NCI-H1105 (cell line): ENCODE data around the gene EGFR.
"Not testable (repeated sequence)": the region's sequence is repeated elsewhere in the genome, so short reads cannot be mapped to it uniquely, and the experiment has no call there.

Experiments
- DNase-seq: peaks from one replicate; lab custom pipeline; 2025; lab: John Stamatoyannopoulos, UW

EGFR gene

GRCh38 chr7:55013851-55014250, 5.0 kb upstream of the EGFR start:
- DNase-seq: no peak

- no peak for DNase-seq
These were observed 2.6 kb upstream of the EGFR start for GRCh38 chr7:55016061-55016745.

GRCh38 chr7:55016746-55017090, 2.1 kb upstream of the EGFR start:
- DNase-seq: no peak

GRCh38 chr7:55017841-55018240, 976 bp upstream of the EGFR start:
- DNase-seq: no peak

- no peak for DNase-seq
These were observed 424 bp downstream of the EGFR start for GRCh38 chr7:55019191-55019690.

GRCh38 chr7:55019691-55020465, 1.1 kb downstream of the EGFR start:
- DNase-seq: peak; percentile 27

GRCh38 chr7:55020466-55020871, 1.7 kb downstream of the EGFR start:
- peak; percentile 34 for DNase-seq

GRCh38 chr7:55021053-55021452, 2.2 kb downstream of the EGFR start:
- DNase-seq: no peak

GRCh38 chr7:55022002-55022985, 3.5 kb downstream of the EGFR start:
- DNase-seq: no peak

- no peak for DNase-seq
These were observed 5.2 kb downstream of the EGFR start for GRCh38 chr7:55023841-55024505.

GRCh38 chr7:55024776-55025175, 6.0 kb downstream of the EGFR start:
- DNase-seq: no peak

GRCh38 chr7:55026086-55026790, 7.4 kb downstream of the EGFR start:
- DNase-seq: no peak

GRCh38 chr7:55026867-55027490, 8.2 kb downstream of the EGFR start:
- no peak for DNase-seq

- no peak for DNase-seq
These were observed 9.2 kb downstream of the EGFR start for GRCh38 chr7:55028011-55028410.

- no peak for DNase-seq
These were observed 11.5 kb downstream of the EGFR start for GRCh38 chr7:55030314-55030713.

GRCh38 chr7:55031075-55031474, 12.3 kb downstream of the EGFR start:
- DNase-seq: no peak

- no peak for DNase-seq
These were observed 13.4 kb downstream of the EGFR start for GRCh38 chr7:55032069-55032699.

GRCh38 chr7:55033236-55033846, 14.5 kb downstream of the EGFR start:
- DNase-seq: no peak

- DNase-seq: no peak
These were observed 16.0 kb downstream of the EGFR start for GRCh38 chr7:55034776-55035175.

GRCh38 chr7:55035410-55035809, 16.6 kb downstream of the EGFR start:
- DNase-seq: not testable (repeated sequence)
